GM18505 (cell line): ENCODE results near the gene BHLHE40.

ENCODE experiments used
- ATAC-seq: cut with Tn5 transposase; IDR thresholded peaks from one replicate; pipeline ENCODE4 v1.9.1; 2021; ENCODE audit not compliant: unreplicated experiment
- POLR2A ChIP-seq: IDR thresholded peaks from 4 replicates; pipeline ENCODE4 v1.6.1; 2011; ENCODE audit warnings: borderline replicate concordance; ENCODE audit not compliant: insufficient read depth, insufficient read length; ENCODE audit errors: extremely low read depth

Gene BHLHE40

DNA sequence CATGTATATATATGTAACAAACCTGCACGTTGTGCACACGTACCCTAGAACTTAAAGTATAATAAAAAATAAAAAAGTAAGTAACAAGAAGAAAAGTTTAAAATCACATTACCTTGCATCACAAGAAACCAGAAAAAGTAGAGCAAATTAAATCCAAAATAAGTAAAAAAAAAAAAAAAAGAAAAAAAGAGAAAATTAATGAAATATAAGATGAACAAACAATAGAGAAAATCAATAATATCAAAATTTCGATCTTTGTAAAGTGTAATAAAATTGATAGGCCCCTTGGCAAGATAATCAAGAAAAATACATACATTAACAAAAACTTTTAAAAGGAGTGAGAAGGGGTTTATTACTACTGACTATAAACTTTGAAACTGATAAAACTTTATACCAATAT lies 7.4 kb upstream of the BHLHE40 start:
- TF ChIP-seq POLR2A, result no peak
- no peak for ATAC-seq

DNA sequence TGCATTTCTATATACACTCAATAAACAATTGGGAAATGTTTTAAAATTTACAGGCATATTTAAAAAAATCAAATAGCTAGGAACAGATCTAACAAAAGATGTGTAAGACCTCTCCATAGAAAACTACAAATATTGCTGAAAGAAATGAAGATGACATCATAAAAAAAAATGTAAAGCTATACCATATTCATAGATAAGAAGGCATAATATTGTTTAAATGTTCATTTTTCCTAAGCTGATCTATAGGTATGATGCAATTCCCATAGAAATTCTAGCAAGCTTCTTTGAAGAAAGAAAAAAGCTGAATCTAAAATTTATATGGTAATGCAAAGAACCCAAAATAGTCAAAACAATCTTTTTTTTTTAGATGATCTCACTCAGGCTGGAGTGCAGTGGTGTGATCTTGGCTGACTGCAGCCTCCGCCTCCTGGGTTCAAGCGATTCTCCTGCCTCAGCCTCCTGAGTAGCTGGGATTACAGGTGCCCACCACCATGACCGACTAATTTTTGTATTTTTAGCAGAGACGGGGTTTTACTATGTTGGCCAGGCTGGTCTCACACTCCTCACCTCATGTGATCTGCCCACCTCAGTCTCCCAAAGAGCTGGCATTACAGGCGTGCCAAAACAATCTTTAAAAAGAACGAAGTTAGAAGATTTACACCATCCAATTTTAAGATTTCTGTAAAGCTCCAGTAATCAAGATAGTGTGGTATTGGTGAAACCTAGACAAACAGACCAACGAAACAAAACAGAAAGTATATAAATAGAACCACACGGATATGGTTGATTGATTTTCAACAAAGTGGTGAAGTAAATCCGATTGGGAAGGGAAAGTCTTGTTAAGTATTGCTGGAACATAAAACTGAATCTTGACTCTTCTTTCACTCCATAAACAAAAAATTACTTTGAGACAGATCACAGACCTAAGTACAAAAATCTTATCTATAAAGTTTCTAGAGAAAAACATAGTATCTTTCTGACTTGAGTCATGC lies 6.3 kb upstream of the BHLHE40 start:
- ATAC-seq, result peak; percentile 33
- no peak for TF ChIP-seq POLR2A

DNA sequence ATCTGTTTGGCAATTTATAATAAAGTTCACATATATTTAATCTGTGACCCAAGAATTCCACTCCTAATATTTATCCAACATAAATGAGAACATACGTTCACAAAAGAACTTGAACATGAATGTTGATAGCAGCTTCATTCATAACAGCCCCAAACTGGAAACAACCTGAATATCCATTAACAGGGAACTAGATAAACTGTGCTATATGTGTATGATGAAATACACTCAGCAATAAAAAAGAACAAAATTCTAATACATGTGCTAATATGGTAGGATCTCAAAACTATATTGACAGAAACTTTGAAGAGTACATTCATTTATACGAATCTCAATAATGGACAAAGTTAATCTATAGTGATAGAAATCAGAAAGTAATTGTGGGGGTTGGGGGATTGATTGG lies 5.1 kb upstream of the BHLHE40 start:
- ATAC-seq, result no peak
- TF ChIP-seq POLR2A, result no peak

DNA sequence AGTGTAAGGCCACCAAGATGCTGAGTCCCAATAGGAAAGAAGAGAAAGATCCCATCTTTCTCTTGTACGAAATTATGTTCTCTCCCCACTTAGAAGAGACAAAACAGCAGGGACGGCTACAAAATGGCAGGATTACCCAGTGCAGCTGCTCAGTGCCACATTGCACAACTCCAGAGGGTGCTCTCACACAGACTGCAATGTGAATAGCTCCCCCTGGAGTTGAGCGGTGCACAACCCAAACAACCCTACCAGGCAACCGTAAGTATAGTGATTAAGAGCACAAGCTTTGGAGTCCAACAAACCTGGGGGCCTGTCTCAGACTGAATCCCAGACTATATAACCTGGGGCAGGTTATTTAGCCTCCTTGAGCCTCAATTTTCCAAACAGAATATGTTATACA lies 3.1 kb upstream of the BHLHE40 start:
- ATAC-seq, result no peak

DNA sequence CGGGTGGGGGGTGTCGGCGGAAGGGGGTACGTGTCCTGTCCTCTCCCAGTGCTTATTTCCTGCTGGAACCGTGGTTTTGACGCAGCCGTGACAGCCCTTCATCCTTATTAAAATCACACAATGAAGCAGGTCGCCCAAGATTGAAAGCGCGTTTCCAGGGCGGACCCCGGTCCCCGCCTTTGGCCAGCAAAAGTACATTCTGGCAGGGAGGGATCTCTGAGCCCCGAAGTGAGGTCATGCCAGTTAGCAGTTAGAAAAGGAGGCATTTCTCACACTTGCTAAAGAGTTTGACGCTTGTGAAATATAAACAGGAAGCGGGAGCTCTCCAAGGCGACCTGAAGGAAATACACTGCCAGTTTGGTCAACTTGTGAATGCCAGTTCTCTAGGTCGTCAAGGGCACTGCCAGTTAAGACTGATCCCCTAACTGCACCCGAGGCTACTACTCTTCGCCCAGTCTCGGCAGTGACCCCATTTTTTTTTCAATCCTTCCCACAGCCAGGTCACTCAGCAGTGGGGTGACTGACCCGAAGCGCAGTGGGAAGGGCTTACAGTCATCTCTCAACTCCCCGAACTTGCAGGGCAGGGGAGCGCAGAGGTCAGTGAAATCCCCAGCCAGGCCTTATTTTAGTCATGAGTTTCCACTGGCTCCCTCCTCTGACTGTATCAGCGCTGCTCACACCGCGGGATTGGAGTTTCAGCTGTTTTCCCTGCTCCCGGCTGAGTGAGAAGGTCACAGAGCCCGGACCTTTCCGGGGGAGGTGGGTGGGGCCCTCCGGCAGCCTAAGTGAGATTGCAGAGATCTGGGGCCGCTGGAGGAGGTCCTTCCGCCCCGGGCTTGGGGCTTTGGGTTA lies 2.0 kb upstream of the BHLHE40 start:
- TF ChIP-seq POLR2A, result peak; percentile 65

More for the DNA sequence above, 3.1 kb upstream of the BHLHE40 start:
- no peak for TF ChIP-seq POLR2A

DNA sequence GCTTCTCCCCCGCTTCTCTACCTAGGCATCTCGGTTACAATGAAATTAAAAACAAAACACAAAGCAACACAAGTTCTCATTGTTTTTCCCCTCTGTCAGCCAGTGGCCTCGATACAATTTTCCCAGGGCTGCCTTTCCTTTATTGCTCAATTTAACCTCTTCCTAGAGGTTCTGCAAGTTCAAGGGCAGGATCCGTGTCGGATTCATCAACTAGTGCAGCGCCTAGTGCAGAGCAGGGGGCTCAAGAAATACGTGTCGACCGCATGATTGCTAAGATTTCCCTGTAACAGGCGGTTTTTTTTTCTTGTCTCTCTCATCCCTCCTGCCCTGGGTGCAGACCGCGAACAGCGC lies 1.4 kb upstream of the BHLHE40 start:
- no peak for TF ChIP-seq POLR2A
- no peak for ATAC-seq

More for the DNA sequence above, 2.0 kb upstream of the BHLHE40 start:
- peak; percentile 29 for ATAC-seq

DNA sequence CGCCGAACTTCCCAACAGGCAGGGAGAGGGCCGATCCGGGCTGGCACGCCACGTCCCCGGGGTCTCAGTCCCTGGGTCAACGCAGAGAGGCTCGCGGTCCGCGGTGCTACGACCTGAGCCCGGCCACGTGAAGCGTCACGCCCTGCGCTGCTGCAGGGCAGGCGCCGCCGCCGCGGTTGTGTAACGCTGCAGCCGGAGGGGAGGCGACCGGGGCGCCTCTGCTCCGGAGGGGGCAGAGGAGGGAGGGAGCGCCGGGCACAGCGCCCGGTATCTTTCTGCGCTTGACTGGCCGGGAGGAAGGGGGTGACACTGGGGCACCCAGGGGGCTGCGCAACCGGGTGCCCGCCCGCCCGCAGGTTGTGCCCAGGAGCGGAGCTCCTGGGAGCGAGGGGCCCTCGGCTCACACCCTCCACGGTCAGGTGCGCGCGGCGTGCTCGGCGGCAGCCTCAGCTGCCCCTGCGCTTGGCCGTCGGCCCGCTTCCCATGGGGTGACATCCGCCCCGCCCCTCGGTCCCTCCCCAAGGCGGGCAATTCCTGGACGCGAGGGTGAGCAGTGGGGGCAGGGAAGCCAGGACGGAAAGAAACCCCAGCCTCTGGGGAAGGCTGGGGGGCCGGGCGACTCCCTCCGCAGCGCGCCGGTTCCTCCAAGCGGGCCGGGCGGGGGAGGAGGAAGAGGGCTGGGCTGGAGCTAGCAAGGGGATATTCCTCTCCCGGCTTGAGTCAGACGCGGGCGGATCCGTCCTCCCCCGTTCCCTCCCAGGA lies 852 bp upstream of the BHLHE40 start:
- peak; percentile 90 for TF ChIP-seq POLR2A
- ATAC-seq, result peak; percentile 45

DNA sequence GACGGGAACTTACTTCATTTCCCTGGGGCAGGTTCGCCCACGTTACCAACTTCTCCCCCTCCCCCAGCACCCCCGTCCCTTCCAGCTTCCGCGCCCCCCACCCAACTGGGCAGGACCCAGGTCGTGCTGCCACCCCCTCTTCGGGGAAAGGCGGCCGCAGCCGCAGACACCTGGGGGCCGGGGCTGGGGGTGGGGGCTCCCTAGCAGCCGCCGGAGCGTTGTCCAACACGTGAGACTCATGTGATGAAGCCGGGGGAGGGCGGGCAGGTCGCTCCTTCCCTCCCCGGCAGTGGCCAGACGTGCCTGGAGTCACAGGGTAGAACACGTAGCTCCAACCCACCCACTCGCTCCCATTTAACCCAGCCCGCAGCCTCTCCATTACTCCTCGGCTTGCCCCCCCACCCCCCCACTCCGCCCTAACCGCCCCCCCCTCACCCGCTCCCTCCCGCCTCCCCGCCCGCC lies 240 bp upstream of the BHLHE40 start:
- ATAC-seq, result peak; percentile 43
- TF ChIP-seq POLR2A, result no peak

DNA sequence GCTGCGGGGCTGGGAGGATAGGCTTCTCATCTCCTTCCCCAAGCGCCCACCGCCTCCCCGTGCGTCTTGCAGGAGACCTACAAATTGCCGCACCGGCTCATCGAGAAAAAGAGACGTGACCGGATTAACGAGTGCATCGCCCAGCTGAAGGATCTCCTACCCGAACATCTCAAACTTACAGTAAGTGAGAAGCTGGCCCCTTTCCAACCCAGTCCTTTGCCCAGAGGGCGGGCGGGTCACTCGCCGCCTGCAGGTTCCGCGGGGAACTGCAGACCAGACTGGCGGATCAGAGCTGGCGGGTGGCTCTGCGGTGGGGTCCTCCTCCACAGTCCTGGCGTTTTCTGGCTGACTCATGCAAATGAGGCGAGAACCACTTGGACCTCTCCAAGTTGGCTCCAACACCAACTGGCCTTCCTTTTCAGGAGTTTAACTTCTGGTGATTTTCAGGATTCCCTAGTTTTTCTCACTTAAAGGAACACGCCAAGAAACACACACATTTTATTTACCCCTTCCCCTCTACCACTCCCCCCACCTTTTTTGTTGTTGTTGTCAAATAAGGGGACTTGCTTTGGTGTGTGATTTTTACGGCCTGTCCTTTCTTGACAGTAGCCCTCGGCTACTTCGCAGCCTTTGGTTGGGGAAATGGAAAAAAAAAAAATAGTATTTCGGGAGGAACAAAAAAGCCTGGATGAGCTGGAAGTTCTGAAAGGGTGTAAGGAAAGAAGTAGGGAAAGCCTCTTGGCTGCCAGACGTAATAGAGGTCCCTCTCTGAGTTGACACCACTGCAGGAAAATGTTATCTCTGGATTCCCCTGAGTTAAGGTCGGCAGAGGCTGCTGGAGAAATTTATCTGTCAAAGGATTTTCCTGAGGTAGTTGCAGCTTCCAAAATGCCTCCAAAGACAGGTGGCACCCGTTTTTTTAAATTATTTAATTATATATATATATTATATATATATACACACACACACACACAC lies 1.3 kb downstream of the BHLHE40 start:
- peak; percentile 64 for TF ChIP-seq POLR2A

DNA sequence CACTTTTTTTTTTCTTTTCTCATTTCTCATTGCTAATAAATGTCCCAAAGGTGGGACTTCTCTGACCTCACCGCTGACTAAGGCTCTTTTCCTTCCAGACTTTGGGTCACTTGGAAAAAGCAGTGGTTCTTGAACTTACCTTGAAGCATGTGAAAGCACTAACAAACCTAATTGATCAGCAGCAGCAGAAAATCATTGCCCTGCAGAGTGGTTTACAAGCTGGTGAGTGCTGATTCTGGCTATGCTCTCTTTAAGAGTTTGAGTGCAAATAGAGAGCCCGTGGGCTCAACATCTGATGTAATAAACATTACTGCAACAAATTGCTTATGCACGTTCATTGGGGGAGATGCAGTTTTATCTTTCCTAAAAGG lies 2.0 kb downstream of the BHLHE40 start:
- ATAC-seq, result no peak
- no peak for TF ChIP-seq POLR2A

More for the DNA sequence above, 1.3 kb downstream of the BHLHE40 start:
- peak; percentile 10 for ATAC-seq

DNA sequence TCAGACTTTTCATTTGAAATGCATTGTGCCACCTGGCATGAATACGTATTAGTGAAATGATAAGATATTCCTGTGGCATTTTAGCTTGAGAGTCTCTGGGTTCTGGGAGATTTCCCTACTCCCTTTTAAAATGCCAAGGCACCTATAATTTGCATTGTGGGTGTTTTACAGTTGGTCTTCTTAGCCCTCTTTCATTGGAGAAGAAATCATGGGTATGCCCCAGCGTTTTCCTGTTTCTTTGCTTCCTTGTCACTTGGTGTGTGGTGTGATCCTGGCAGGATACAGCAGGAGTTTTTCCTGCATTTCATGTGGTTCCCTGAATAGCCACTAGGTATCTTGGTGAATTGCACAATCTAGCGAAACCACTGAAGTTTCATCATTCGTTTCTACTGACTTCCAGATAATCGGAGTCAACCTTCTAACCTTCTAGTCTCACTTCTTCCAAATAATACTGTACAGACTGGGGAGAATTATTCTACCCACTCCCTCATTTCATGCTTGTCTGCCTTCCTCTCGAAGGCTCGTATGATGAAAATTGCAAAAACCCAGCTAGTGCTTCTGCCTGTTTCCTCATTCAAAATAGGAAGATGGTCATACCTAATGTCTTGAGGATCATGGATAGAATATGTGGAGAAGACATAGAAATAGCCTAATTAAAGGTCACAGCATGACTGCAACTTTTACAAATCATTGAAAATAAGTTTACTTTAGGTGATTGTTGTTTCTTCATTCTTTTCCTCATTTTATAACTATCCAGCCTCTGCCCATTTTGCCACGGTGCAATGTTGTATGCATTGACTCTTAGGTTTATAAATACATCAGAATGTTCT lies 2.6 kb downstream of the BHLHE40 start:
- peak; percentile 26 for TF ChIP-seq POLR2A
- no peak for ATAC-seq
